GM19043 (cell line): ENCODE results near the gene PLCH1.
A peak's percentile ranks its signal among the peaks of the same experiment; 100 is the strongest.

Source experiments
- ATAC-seq: cut with Tn5 transposase; IDR thresholded peaks from one replicate; pipeline ENCODE4 v1.9.1; 2021; ENCODE audit warnings: low read depth; ENCODE audit not compliant: unreplicated experiment

The PLCH1 gene

GRCh38 chr3:155497930-155498647 lies 246.8 kb downstream of the PLCH1 start:
- ATAC-seq: no peak

GRCh38 chr3:155496206-155496605 lies 248.7 kb downstream of the PLCH1 start:
- ATAC-seq: no peak

GRCh38 chr3:155495387-155495786 lies 249.5 kb downstream of the PLCH1 start:
- ATAC-seq: peak; percentile 85

GRCh38 chr3:155494332-155494731 lies 250.5 kb downstream of the PLCH1 start:
- ATAC-seq: no peak

GRCh38 chr3:155492841-155493240 lies 252.0 kb downstream of the PLCH1 start:
- no peak for ATAC-seq

GRCh38 chr3:155491696-155492095 lies 253.2 kb downstream of the PLCH1 start:
- no peak for ATAC-seq

- ATAC-seq: no peak
These were observed 256.2 kb downstream of the PLCH1 start for GRCh38 chr3:155488671-155489070.

GRCh38 chr3:155485897-155486296 lies 259.0 kb downstream of the PLCH1 start:
- ATAC-seq: no peak

GRCh38 chr3:155481591-155481990 lies 263.3 kb downstream of the PLCH1 start:
- no peak for ATAC-seq

GRCh38 chr3:155481089-155481488 lies 263.8 kb downstream of the PLCH1 start:
- no peak for ATAC-seq

GRCh38 chr3:155465664-155466063 lies 279.2 kb downstream of the PLCH1 start:
- no peak for ATAC-seq

- no peak for ATAC-seq
These were observed 282.2 kb downstream of the PLCH1 start for GRCh38 chr3:155462672-155463071.

- no peak for ATAC-seq
These were observed 287.3 kb downstream of the PLCH1 start for GRCh38 chr3:155457591-155457990.

GRCh38 chr3:155455765-155456164 lies 289.1 kb downstream of the PLCH1 start:
- no peak for ATAC-seq

- no peak for ATAC-seq
These were observed 291.4 kb downstream of the PLCH1 start for GRCh38 chr3:155453512-155453911.

GRCh38 chr3:155449613-155450267 lies 295.1 kb downstream of the PLCH1 start:
- no peak for ATAC-seq

- ATAC-seq: no peak
These were observed 296.3 kb downstream of the PLCH1 start for GRCh38 chr3:155448531-155448930.

- ATAC-seq: no peak
These were observed 298.5 kb downstream of the PLCH1 start for GRCh38 chr3:155446366-155446765.

- no peak for ATAC-seq
These were observed 300.1 kb downstream of the PLCH1 start for GRCh38 chr3:155444771-155445170.

- no peak for ATAC-seq
These were observed 301.1 kb downstream of the PLCH1 start for GRCh38 chr3:155443815-155444214.

GRCh38 chr3:155442072-155442471 lies 302.8 kb downstream of the PLCH1 start:
- ATAC-seq: no peak

GRCh38 chr3:155441506-155441905 lies 303.4 kb downstream of the PLCH1 start:
- ATAC-seq: no peak
